BJ (cell line): ENCODE data around the gene PCDHB11. TPM values are rescaled to one million over a fixed set of nuclear protein-coding genes. Genes with fewer than 3 reads are reported as not detected.
A peak's percentile ranks its signal among the peaks of the same experiment; 100 is the strongest.
"Not testable (repeated sequence)": the region's sequence is repeated elsewhere in the genome, so short reads cannot be mapped to it uniquely, and the experiment has no call there.

Source experiments
- CTCF ChIA-PET: fragments of 350-600 bp; formaldehyde crosslinking; extraction: SDS; loops from one replicate; lab custom pipeline; 2021; ENCODE audit warnings: antibody characterized with exemption, inconsistent platforms; lab: Yijun Ruan, JAX
- POLR2A ChIA-PET: fragments of 300-600 bp; sonication (Branson Sonifier 250); formaldehyde crosslinking; extraction: SDS; loops from one replicate; lab custom pipeline; 2021; ENCODE audit warnings: antibody characterized with exemption; lab: Charles Lee
- DNase-seq: peaks from one replicate; pipeline ENCODE4 v3.0.0-alpha.2; 2011; ENCODE audit warnings: low read depth
- H3K27me3 ChIP-seq: 2 replicates; pipeline ENCODE4 v1.6.0; 2011; ENCODE audit warnings: low read length; ENCODE audit not compliant: control insufficient read depth, insufficient read depth
- H3K36me3 ChIP-seq: 2 replicates; pipeline ENCODE4 v1.5.1; 2011; ENCODE audit warnings: low read length; ENCODE audit not compliant: control insufficient read depth, insufficient read depth
- H3K4me3 ChIP-seq: 2 replicates; pipeline ENCODE4 v1.5.1; 2011; ENCODE audit warnings: low read depth, mild to moderate bottlenecking, control low read depth, low read length
- polyA plus RNA-seq: library from polyadenylated mRNA; depleted of rRNA; stranded (reverse); fragments of >200 nt; gene quantifications from 2 replicates; pipeline ENCODE4 v1.2.3, GENCODE V29; 2011
- TF ChIP-seq, protein P1 (sequence below): IDR thresholded peaks from 2 replicates; pipeline ENCODE4 v1.5.1; 2011; ENCODE audit warnings: low read depth, mild to moderate bottlenecking, control low read depth, inconsistent platforms, low read length, moderate library complexity; ENCODE audit not compliant: insufficient read depth

The PCDHB11 gene
- polyA plus RNA-seq, 1 experiment: 0.22 TPM

DNA sequence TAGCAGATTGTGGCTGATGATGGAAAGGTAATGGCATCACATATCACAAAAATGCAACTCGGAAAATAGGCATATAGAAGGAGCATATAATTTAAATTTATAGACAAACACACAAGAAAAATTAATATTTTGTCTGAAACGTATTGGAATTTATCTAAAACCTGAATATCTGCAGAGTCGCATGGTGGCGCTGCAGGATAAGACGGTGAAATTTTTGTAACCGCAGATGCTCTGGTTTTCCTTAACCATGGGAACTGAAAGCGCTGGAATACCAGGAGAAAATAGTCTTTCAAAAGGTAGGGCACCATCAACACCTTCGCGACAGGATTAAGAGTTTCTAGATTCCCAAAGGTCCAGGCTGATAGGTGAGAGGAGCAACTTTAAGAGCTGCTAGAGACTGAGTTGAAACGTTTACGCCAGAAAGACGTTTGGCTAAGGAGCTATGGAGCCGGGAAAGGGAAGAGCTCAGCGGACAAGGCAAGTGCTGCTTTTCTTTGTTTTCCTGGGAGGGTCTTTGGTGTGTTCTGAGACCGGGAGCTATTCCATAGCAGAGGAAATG lies 34.8 kb downstream of the PCDHB11 start:
- ChIA-PET CTCF (interaction anchor here (0.7 to 2.3 kb wide), 5 partner anchors 10 to 384 kb away, joined by 3 to 15 read pairs (median 3); partner anchors contain the start of genes DIAPH1, PCDHB14 and PCDHGB3), POLR2A (no interaction called here)
- TF ChIP-seq, protein P1, sequence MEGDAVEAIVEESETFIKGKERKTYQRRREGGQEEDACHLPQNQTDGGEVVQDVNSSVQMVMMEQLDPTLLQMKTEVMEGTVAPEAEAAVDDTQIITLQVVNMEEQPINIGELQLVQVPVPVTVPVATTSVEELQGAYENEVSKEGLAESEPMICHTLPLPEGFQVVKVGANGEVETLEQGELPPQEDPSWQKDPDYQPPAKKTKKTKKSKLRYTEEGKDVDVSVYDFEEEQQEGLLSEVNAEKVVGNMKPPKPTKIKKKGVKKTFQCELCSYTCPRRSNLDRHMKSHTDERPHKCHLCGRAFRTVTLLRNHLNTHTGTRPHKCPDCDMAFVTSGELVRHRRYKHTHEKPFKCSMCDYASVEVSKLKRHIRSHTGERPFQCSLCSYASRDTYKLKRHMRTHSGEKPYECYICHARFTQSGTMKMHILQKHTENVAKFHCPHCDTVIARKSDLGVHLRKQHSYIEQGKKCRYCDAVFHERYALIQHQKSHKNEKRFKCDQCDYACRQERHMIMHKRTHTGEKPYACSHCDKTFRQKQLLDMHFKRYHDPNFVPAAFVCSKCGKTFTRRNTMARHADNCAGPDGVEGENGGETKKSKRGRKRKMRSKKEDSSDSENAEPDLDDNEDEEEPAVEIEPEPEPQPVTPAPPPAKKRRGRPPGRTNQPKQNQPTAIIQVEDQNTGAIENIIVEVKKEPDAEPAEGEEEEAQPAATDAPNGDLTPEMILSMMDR: peak; percentile 28; the same call in 1 of the 2 replicates
- Histone ChIP-seq H3K36me3 (no peaks in the 10 kb centered on the region), H3K27me3 (no peaks in the 10 kb centered on the region), H3K4me3 (peak overlapping the region; percentile 25)
- no peak for DNase-seq

DNA sequence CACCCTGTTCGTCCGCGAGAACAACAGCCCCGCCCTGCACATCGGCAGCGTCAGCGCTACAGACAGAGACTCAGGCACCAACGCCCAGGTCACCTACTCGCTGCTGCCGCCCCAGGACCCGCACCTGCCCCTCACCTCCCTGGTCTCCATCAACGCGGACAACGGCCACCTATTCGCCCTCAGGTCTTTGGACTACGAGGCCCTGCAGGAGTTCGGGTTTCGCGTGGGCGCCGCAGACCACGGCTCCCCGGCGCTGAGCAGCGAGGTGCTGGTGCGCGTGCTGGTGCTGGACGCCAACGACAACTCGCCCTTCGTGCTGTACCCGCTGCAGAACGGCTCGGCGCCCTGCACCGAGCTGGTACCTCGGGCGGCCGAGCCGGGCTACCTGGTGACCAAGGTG lies 36.5 kb downstream of the PCDHB11 start:
- H3K36me3 ChIP-seq, CTCF ChIA-PET, H3K27me3 ChIP-seq, DNase-seq, POLR2A ChIA-PET, H3K4me3 ChIP-seq: not testable (repeated sequence)

DNA sequence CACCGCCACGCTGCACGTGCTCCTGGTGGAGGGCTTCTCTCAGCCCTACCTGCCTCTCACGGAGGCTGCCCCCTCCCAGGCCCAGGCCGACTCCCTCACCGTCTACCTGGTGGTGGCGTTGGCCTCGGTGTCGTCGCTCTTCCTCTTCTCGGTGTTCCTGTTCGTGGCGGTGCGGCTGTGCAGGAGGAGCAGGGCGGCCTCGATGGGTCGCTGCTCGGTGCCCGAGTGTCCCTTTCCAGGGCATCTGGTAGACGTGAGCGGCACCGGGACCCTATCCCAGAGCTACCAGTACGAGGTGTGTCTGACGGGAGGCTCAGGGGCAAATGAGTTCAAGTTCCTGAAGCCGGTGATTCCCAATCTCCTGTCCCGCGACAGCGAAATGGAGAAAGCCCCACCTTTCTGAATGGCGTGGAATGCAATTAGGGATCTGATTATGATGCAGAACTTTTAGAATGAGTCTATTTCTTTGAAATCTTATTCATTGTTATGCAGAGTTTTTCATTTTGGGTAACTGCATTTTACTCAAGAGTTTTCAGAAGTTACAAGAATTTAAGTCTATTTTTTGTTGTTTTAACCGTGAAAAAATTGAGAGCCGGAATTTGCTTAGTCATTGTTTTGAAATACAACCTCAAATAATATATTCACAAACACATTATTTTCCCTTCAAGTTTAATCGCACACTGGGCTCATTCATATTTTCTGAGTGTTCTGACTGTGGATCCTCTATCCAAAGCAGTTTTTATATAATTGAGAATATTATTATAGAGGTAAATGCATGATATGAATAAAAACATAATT lies 37.3 kb downstream of the PCDHB11 start:
- TF ChIP-seq, protein P1: no peak
- Histone ChIP-seq H3K27me3 (no peaks in the 10 kb centered on the region), H3K4me3 (no peak overlapping the region), H3K36me3 (no peaks in the 10 kb centered on the region)
- no peak for DNase-seq
- CTCF ChIA-PET: no interaction called here
- POLR2A ChIA-PET: no interaction called here

DNA sequence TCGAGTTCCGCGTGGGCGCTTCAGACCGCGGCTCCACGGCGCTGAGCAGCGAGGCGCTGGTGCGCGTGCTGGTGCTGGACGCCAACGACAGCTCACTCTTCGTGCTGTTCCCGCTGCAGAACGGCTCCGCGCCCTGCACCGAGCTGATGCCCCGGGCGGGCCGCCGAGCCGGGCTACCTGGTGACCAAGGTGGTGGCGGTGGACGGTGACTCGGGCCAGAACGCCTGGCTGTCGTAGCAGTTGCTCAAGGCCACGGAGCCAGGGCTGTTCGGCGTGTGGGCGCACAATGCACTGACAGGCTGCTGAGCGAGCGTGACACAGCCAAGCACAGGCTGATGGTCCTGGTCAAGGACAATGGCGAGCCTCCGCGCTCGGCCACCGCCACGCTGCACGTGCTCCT lies 42.1 kb downstream of the PCDHB11 start:
- H3K36me3 ChIP-seq: no peaks in the 10 kb centered on the region
- TF ChIP-seq, protein P1: no peak
- no peaks in the 10 kb centered on the region for H3K27me3 ChIP-seq
- H3K4me3 ChIP-seq: no peak overlapping the region
- DNase-seq: no peak
- ChIA-PET CTCF (no interaction called here), POLR2A (no interaction called here)

DNA sequence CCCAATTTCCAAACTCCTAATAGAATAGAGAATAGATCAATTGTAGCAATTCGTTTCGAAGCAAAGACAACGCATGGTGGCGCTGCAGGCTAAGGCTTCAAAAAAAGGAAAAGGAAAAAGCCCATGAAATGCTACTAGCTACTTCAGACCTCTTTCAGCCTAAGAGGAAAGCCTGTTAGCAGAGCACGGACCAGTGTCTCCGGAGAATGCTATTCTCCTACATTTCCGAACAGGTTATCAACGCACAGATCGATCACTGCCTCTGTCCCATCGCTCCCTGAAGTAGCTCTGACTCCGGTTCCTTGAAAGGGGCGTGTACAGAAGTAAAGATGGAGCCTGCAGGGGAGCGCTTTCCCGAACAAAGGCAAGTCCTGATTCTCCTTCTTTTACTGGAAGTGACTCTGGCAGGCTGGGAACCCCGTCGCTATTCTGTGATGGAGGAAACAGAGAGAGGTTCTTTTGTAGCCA lies 45.9 kb downstream of the PCDHB11 start, which contains the start of gene PCDHB15:
TSS of gene PCDHB15 (plus strand) at position 146 of the 468 bp plus-strand sequence. CDS start at position 330, 184 bp downstream.
- no peak for DNase-seq
- POLR2A ChIA-PET: no interaction called here
- CTCF ChIA-PET: interaction anchor here (0.6 to 1.0 kb wide), 3 partner anchors 17 to 1019 kb away, joined by 3 to 4 read pairs (median 3); no protein-coding TSS in a partner anchor
- Histone ChIP-seq H3K27me3 (no peaks in the 10 kb centered on the region), H3K4me3 (no peak within 1 kb of the TSS; the same call in 1 of the 2 replicates), H3K36me3 (no peaks in the 10 kb centered on the region)
- TF ChIP-seq, protein P1: no peak

DNA sequence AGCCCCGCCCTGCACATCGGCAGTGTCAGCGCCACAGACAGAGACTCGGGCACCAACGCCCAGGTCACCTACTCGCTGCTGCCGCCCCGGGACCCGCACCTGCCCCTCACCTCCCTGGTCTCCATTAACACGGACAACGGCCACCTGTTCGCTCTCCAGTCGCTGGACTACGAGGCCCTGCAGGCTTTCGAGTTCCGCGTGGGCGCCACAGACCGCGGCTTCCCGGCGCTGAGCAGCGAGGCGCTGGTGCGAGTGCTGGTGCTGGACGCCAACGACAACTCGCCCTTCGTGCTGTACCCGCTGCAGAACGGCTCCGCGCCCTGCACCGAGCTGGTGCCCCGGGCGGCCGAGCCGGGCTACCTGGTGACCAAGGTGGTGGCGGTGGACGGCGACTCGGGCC lies 47.5 kb downstream of the PCDHB11 start:
- POLR2A ChIA-PET, CTCF ChIA-PET, H3K27me3 ChIP-seq, H3K36me3 ChIP-seq, H3K4me3 ChIP-seq, DNase-seq: not testable (repeated sequence)

DNA sequence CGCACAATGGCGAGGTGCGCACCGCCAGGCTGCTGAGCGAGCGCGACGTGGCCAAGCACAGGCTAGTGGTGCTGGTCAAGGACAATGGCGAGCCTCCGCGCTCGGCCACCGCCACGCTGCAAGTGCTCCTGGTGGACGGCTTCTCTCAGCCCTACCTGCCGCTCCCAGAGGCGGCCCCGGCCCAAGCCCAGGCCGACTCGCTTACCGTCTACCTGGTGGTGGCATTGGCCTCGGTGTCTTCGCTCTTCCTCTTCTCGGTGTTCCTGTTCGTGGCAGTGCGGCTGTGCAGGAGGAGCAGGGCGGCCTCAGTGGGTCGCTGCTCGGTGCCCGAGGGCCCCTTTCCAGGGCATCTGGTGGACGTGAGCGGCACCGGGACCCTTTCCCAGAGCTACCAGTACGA lies 48.0 kb downstream of the PCDHB11 start:
- CTCF ChIA-PET: interaction anchor here (0.9 kb wide), 1 partner anchor 313 kb away, joined by 3 read pairs; no protein-coding TSS in a partner anchor
- H3K27me3 ChIP-seq, H3K4me3 ChIP-seq, DNase-seq, POLR2A ChIA-PET, H3K36me3 ChIP-seq: not testable (repeated sequence)
